Endodermal cell (in vitro differentiated cells): Measurements from ENCODE around the gene LPP. TPM values are rescaled to one million over a fixed set of nuclear protein-coding genes. Genes with fewer than 3 reads are reported as not detected.

Experiments
- DNase-seq: peaks from one replicate; pipeline ENCODE4 v3.0.0-alpha.2; 2017
- H3K27ac ChIP-seq: 2 replicates; pipeline ENCODE4 v1.5.1; 2013; ENCODE audit warnings: mild to moderate bottlenecking, low read depth, low read length, moderate library complexity
- H3K27me3 ChIP-seq: 2 replicates; pipeline ENCODE4 v1.6.1; 2013; ENCODE audit warnings: mild to moderate bottlenecking, low read length, moderate library complexity; ENCODE audit not compliant: insufficient read depth, control insufficient read depth, poor library complexity, severe bottlenecking
- H3K36me3 ChIP-seq: 2 replicates; pipeline ENCODE4 v1.7.0; 2013; ENCODE audit warnings: mild to moderate bottlenecking, low read length, moderate library complexity; ENCODE audit not compliant: control insufficient read depth, insufficient read depth
- H3K4me1 ChIP-seq: one replicate; pipeline ENCODE4 v1.7.0; 2013; ENCODE audit warnings: low read length; ENCODE audit not compliant: control insufficient read depth, insufficient read depth
- H3K4me3 ChIP-seq: 2 replicates; pipeline ENCODE4 v1.5.1; 2013; ENCODE audit warnings: mild to moderate bottlenecking, low read length, moderate library complexity
- H3K9ac ChIP-seq: 2 replicates; pipeline ENCODE4 v1.6.1; 2013; ENCODE audit warnings: mild to moderate bottlenecking, low read length, moderate library complexity; ENCODE audit not compliant: poor library complexity, severe bottlenecking; ENCODE audit errors: extremely low read depth
- H3K9me3 ChIP-seq: 2 replicates; pipeline ENCODE4 v1.6.1; 2013; ENCODE audit warnings: mild to moderate bottlenecking, low read length, moderate library complexity; ENCODE audit not compliant: control insufficient read depth
- H3K27ac Mint-ChIP-seq: 2 replicates; pipeline ENCODE4 v1.8.0; 2020; ENCODE audit warnings: mixed read lengths
- H3K27me3 Mint-ChIP-seq: 2 replicates; pipeline ENCODE4 v1.8.0; 2021; ENCODE audit warnings: mild to moderate bottlenecking, mixed read lengths; ENCODE audit not compliant: insufficient read depth
- H3K36me3 Mint-ChIP-seq: 2 replicates; pipeline ENCODE4 v1.8.0; 2020; ENCODE audit warnings: low read depth, mixed read lengths
- H3K4me1 Mint-ChIP-seq: 2 replicates; pipeline ENCODE4 v1.8.0; 2020; ENCODE audit warnings: mixed read lengths
- H3K4me3 Mint-ChIP-seq: 2 replicates; pipeline ENCODE4 v1.8.0; 2020; ENCODE audit warnings: mild to moderate bottlenecking, moderate library complexity, mixed read lengths
- H3K9me3 Mint-ChIP-seq: 2 replicates; pipeline ENCODE4 v1.8.0; 2020; ENCODE audit warnings: mild to moderate bottlenecking, mixed read lengths
- WGBS, 2 experiments: methylation state at CpG; one replicate each; pipeline versions ENCODE4 v1.1.5 to v1.1.7; 2013; ENCODE audit warnings: missing lambda C conversion rate in 2 of 2, mixed read lengths in 1 of 2; ENCODE audit not compliant: insufficient coverage in 1 of 2, insufficient read length in 1 of 2; 5-methylcytosine and 5-hydroxymethylcytosine counted together
- total RNA-seq, 2 donors: library from RNA; stranded (reverse); fragmentation: NEBNext Ultra II Directional in 1 of 2; extraction: Animal tissue kit (Norgen Biotek cat#: 25700) in 1 of 2; gene quantifications; 2 replicates in 1 of 2; 3 replicates in 1 of 2; pipeline ENCODE4 v1.2.1, GENCODE V29; 2021
- TF ChIP-seq, protein P1 (sequence below): fragments of 200-600 bp; sonication (generic); conservative IDR thresholded peaks from 2 replicates; pipeline ENCODE4 v1.5.0; 2021; ENCODE audit warnings: antibody characterized with exemption, mild to moderate bottlenecking

Gene LPP
- total RNA-seq, 2 donors from 2014 or later: 78.0 to 105 TPM

DNA sequence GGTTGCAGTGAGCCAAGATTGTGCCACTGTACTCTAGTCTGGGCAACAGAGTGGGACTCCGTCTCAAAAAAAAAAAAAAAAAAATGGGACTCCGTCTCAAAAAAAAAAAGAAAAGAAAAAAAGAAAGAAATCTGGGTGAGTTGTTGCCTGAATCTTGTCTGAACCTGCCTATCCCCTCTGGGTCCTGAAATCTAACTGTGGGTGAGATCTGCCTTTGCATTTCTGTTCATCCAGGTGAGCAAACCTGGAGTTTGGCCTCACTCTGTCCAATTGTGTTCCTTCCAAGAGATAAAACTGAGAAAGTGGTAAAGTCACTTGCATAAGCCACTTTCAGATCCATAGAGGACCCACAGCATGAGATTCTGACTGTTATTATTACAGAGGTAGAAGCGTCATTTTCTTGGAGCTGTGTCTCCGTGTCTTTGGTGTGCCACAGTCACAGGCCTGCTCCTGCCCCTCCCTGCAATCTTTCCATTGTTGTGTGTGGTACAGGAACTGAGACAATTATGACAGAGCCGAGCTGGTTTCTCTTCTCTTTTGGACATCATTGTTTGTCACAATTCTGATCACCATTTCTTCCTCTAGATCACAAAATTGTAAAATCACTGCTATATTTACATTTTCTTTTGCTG, 235.9 kb downstream of the LPP start:
- Histone ChIP-seq H3K9ac (no peak overlapping the region), H3K27ac (no peak overlapping the region), H3K27me3 (no peaks in the 10 kb centered on the region), H3K9me3 (no peaks in the 10 kb centered on the region), H3K4me3 (no peak overlapping the region), H3K36me3 (no peaks in the 10 kb centered on the region), H3K4me1 (no peaks in the 10 kb centered on the region)
- H3K27me3 Mint-ChIP-seq: no peaks in the 10 kb centered on the region
- TF ChIP-seq, protein P1, sequence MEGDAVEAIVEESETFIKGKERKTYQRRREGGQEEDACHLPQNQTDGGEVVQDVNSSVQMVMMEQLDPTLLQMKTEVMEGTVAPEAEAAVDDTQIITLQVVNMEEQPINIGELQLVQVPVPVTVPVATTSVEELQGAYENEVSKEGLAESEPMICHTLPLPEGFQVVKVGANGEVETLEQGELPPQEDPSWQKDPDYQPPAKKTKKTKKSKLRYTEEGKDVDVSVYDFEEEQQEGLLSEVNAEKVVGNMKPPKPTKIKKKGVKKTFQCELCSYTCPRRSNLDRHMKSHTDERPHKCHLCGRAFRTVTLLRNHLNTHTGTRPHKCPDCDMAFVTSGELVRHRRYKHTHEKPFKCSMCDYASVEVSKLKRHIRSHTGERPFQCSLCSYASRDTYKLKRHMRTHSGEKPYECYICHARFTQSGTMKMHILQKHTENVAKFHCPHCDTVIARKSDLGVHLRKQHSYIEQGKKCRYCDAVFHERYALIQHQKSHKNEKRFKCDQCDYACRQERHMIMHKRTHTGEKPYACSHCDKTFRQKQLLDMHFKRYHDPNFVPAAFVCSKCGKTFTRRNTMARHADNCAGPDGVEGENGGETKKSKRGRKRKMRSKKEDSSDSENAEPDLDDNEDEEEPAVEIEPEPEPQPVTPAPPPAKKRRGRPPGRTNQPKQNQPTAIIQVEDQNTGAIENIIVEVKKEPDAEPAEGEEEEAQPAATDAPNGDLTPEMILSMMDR: no peak
- no peaks in the 10 kb centered on the region for H3K9me3 Mint-ChIP-seq
- no peak overlapping the region for H3K4me3 Mint-ChIP-seq
- H3K27ac Mint-ChIP-seq: peak overlapping the region; percentile 62
- peaks cover 13% of the 10 kb centered on the region for H3K4me1 Mint-ChIP-seq
- 93 to 100% methylated on average over 1 to 5 of the region's 5 CpGs for WGBS, 2 experiments
- no peak for DNase-seq
- H3K36me3 Mint-ChIP-seq: no peaks in the 10 kb centered on the region

DNA sequence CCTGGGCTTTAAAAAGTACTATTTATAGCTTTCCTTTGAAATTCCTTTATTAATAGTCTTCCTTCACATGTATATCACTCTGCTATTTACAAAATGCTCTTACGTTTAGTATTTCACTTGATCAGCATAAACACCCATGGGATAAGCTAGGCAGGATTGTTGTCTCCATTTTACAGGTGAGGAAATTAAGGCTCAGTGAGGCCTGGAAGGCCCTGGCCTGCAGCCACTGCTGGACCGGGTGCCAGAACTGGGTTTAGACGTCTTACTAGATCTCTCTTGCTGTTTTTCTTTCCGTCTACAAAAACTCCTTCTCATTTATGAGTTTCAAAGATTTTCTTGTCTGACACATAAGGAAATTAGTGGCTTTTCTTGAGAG, 236.4 kb downstream of the LPP start:
- no peaks in the 10 kb centered on the region for H3K27me3 ChIP-seq
- Mint-ChIP-seq H3K27ac (no peak overlapping the region), H3K36me3 (no peaks in the 10 kb centered on the region), H3K4me1 (peaks cover 13% of the 10 kb centered on the region), H3K27me3 (no peaks in the 10 kb centered on the region), H3K9me3 (no peaks in the 10 kb centered on the region), H3K4me3 (no peak overlapping the region)
- no peaks in the 10 kb centered on the region for H3K4me1 ChIP-seq
- H3K36me3 ChIP-seq: no peaks in the 10 kb centered on the region
- no peak overlapping the region for H3K9ac ChIP-seq
- H3K4me3 ChIP-seq: no peak overlapping the region
- WGBS, 2 experiments: 60 to 90% methylated on average over 1 to 4 of the region's 4 CpGs
- no peaks in the 10 kb centered on the region for H3K9me3 ChIP-seq
- no peak for DNase-seq
- no peak overlapping the region for H3K27ac ChIP-seq
- TF ChIP-seq, protein P1: no peak

GRCh38 chr3:188390775-188391443, 237.0 kb downstream of the LPP start:
- 79% methylated on average over 7 to 8 of the region's 8 CpGs for WGBS, 2 experiments
- TF ChIP-seq, protein P1: no peak
- no peak for DNase-seq
- Histone ChIP-seq H3K36me3 (no peaks in the 10 kb centered on the region), H3K27ac (no peak overlapping the region), H3K9ac (no peak overlapping the region), H3K9me3 (no peaks in the 10 kb centered on the region), H3K27me3 (no peaks in the 10 kb centered on the region), H3K4me1 (no peaks in the 10 kb centered on the region), H3K4me3 (no peak overlapping the region)
- Mint-ChIP-seq H3K27ac (no peak overlapping the region), H3K36me3 (no peaks in the 10 kb centered on the region), H3K9me3 (no peaks in the 10 kb centered on the region), H3K4me3 (no peak overlapping the region), H3K27me3 (no peaks in the 10 kb centered on the region), H3K4me1 (peaks cover 13% of the 10 kb centered on the region)
